GM18519 (cell line): ENCODE data around the gene RGS6.

Experiments
- ATAC-seq: cut with Tn5 transposase; IDR thresholded peaks from one replicate; pipeline ENCODE4 v1.9.1; 2021; ENCODE audit warnings: mild to moderate bottlenecking, moderate library complexity; ENCODE audit not compliant: unreplicated experiment, low FRiP score

RGS6 gene

GRCh38 chr14:72290241-72290640 lies 358.0 kb downstream of the RGS6 start:
- ATAC-seq: no peak

GRCh38 chr14:72291908-72292688 lies 359.9 kb downstream of the RGS6 start:
- ATAC-seq: no peak

GRCh38 chr14:72292689-72293024 lies 360.4 kb downstream of the RGS6 start:
- ATAC-seq: no peak

- ATAC-seq: no peak
These were observed 369.1 kb downstream of the RGS6 start for GRCh38 chr14:72301352-72301751.

- ATAC-seq: no peak
These were observed 371.7 kb downstream of the RGS6 start for GRCh38 chr14:72303930-72304329.

- no peak for ATAC-seq
These were observed 373.3 kb downstream of the RGS6 start for GRCh38 chr14:72305561-72305960.

- no peak for ATAC-seq
These were observed 376.8 kb downstream of the RGS6 start for GRCh38 chr14:72308967-72309485.

GRCh38 chr14:72311116-72311515 lies 378.9 kb downstream of the RGS6 start:
- no peak for ATAC-seq

- ATAC-seq: no peak
These were observed 379.3 kb downstream of the RGS6 start for GRCh38 chr14:72311516-72311915.

- no peak for ATAC-seq
These were observed 382.7 kb downstream of the RGS6 start for GRCh38 chr14:72314808-72315435.

GRCh38 chr14:72315714-72316113 lies 383.5 kb downstream of the RGS6 start:
- ATAC-seq: no peak

- ATAC-seq: no peak
These were observed 386.4 kb downstream of the RGS6 start for GRCh38 chr14:72318648-72319047.

- no peak for ATAC-seq
These were observed 399.8 kb downstream of the RGS6 start for GRCh38 chr14:72332046-72332445.

GRCh38 chr14:72332871-72333270 lies 400.6 kb downstream of the RGS6 start:
- no peak for ATAC-seq

GRCh38 chr14:72333357-72333756 lies 401.1 kb downstream of the RGS6 start:
- no peak for ATAC-seq

GRCh38 chr14:72336311-72336980 lies 404.2 kb downstream of the RGS6 start:
- ATAC-seq: no peak

GRCh38 chr14:72341237-72341636 lies 409.0 kb downstream of the RGS6 start:
- ATAC-seq: no peak

GRCh38 chr14:72341686-72342085 lies 409.5 kb downstream of the RGS6 start:
- ATAC-seq: no peak

GRCh38 chr14:72347118-72347517 lies 414.9 kb downstream of the RGS6 start:
- ATAC-seq: no peak

GRCh38 chr14:72350215-72350614 lies 418.0 kb downstream of the RGS6 start:
- no peak for ATAC-seq

- ATAC-seq: no peak
These were observed 419.8 kb downstream of the RGS6 start for GRCh38 chr14:72352012-72352411.
